Vagina (tissue), 2 donors: Measurements from ENCODE around the gene ACSL3.

Experiments used
- POLR2A ChIP-seq, 2 donors: fragments of 450-650 bp; IDR thresholded peaks; one replicate each; pipeline ENCODE4 v1.6.1; 2017; ENCODE audit warnings: antibody characterized with exemption in 2 of 2, mild to moderate bottlenecking in 2 of 2, moderate library complexity in 2 of 2
- TF ChIP-seq, protein P1 (sequence below), 3 experiments: fragments of 450-650 bp in 2 of 3; fragments of 200-600 bp in 1 of 3; sonication (generic) in 1 of 3; IDR thresholded peaks; one replicate each; pipeline ENCODE4 v1.5.1; 2017 to 2019; ENCODE audit warnings: antibody characterized with exemption in 3 of 3, mild to moderate bottlenecking in 2 of 3, moderate library complexity in 2 of 3

DNA sequence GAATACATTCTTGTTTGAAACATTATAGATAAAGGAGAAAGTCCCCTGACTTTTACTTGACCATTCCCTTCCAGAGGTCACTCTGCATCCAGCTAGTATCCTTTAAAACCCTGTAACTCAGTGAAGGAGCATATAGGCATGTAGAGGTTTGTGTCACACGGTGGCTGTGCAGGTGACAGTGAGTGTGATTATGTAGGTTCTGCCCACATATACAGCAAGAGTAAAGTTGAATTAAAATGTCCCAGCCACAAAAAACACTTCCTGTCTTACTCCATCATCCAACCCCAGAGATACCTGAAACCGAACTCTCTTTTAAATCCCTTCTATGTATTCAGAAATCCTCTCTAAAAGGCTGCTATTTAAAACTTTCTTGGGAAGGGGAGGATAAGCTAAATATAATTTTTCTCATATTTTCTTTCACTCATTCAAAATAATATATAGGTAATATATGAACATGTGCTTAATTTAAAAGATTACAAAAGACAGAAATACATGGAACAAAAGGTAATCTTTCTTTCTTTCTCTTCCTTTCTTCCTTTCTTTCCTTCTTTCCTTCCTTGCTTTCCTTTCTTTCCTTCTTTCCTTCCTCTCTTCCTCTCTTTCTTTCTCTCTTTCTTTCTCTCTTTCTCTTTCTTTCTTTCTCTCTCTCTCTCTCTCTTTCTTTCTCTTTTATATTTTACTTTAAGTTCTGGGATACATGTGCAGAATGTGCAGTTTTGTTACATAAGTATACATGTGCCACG lies 20.6 kb upstream of the ACSL3 start:
- TF ChIP-seq, protein P1, sequence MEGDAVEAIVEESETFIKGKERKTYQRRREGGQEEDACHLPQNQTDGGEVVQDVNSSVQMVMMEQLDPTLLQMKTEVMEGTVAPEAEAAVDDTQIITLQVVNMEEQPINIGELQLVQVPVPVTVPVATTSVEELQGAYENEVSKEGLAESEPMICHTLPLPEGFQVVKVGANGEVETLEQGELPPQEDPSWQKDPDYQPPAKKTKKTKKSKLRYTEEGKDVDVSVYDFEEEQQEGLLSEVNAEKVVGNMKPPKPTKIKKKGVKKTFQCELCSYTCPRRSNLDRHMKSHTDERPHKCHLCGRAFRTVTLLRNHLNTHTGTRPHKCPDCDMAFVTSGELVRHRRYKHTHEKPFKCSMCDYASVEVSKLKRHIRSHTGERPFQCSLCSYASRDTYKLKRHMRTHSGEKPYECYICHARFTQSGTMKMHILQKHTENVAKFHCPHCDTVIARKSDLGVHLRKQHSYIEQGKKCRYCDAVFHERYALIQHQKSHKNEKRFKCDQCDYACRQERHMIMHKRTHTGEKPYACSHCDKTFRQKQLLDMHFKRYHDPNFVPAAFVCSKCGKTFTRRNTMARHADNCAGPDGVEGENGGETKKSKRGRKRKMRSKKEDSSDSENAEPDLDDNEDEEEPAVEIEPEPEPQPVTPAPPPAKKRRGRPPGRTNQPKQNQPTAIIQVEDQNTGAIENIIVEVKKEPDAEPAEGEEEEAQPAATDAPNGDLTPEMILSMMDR (IDR thresholded peaks at IDR 0.05), result no peak
- TF ChIP-seq POLR2A (IDR thresholded peaks at IDR 0.05), result no peak
